Muscle of leg (tissue), 11 donors: ENCODE measurements around the gene EMB. TPM values are rescaled to one million over a fixed set of nuclear protein-coding genes. Genes with fewer than 3 reads are reported as not detected.
"Not testable (repeated sequence)": the region's sequence is repeated elsewhere in the genome, so short reads cannot be mapped to it uniquely, and the experiment has no call there.

Experiments used
- DNase-seq: peaks from one replicate; pipeline ENCODE4 v3.0.0; 2013
- H3K27ac ChIP-seq: one replicate; pipeline ENCODE4 v1.5.1; 2013; ENCODE audit warnings: mild to moderate bottlenecking, low read length, control low read depth
- H3K27me3 ChIP-seq: one replicate; pipeline ENCODE4 v1.6.1; 2013; ENCODE audit warnings: low read length; ENCODE audit not compliant: control insufficient read depth, insufficient read depth
- H3K36me3 ChIP-seq: one replicate; pipeline ENCODE4 v1.6.1; 2013; ENCODE audit warnings: low read length; ENCODE audit not compliant: control insufficient read depth, insufficient read depth
- H3K4me1 ChIP-seq: one replicate; pipeline ENCODE4 v1.6.1; 2013; ENCODE audit warnings: low read length; ENCODE audit not compliant: control insufficient read depth, insufficient read depth
- H3K4me3 ChIP-seq: one replicate; pipeline ENCODE4 v1.5.1; 2013; ENCODE audit warnings: low read length, control low read depth
- H3K9me3 ChIP-seq: replicated peaks from 2 replicates; pipeline ENCODE4 v1.6.1; 2013; ENCODE audit warnings: low read depth, low read length; ENCODE audit not compliant: control insufficient read depth
- WGBS: methylation state at CpG from one replicate; pipeline ENCODE4 v1.1.5; 2013; ENCODE audit warnings: missing lambda C conversion rate; ENCODE audit not compliant: insufficient coverage; 5-methylcytosine and 5-hydroxymethylcytosine counted together
- polyA plus RNA-seq, 8 donors: library from polyadenylated mRNA; unstranded; fragments of 120-200 nt; gene quantifications; one replicate each; pipeline versions ENCODE4 v1.2.1 to v1.2.3, GENCODE V29; 2013; ENCODE audit warnings: inconsistent platforms in 1 of 8, low replicate concordance in 1 of 8; ENCODE audit not compliant: insufficient read length in 8 of 8, insufficient read depth in 1 of 8
- total RNA-seq: library from RNA; stranded (reverse); fragments of 120-200 nt; gene quantifications from one replicate; pipeline ENCODE4 v1.2.4, GENCODE V29; 2013

The EMB gene
- total and polyA plus RNA-seq, 9 donors, result 2.3 to 5.9 (median 3.2) TPM

DNA sequence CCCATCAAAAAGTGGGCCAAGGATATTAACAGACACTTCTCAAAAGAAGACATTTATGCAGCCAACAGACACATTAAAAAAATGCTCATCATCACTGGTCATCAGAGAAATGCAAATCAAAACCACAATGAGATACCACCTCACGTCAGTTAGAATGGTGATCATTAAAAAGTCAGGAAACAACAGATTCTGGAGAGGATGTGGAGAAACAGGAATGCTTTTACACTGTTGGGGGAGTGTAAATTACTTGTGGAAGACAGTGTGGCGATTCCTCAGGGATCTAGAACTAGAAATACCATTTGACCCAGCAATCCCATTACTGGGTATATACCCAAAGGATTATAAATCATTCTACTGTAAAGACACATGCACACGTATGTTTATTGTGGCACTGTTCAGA, 48.8 kb downstream of the EMB start:
- DNase-seq, H3K27ac ChIP-seq, H3K4me3 ChIP-seq, H3K36me3 ChIP-seq, H3K27me3 ChIP-seq, H3K9me3 ChIP-seq, H3K4me1 ChIP-seq: not testable (repeated sequence)
- no CpG with 5 or more reads among the region's 3 CpGs for WGBS

DNA sequence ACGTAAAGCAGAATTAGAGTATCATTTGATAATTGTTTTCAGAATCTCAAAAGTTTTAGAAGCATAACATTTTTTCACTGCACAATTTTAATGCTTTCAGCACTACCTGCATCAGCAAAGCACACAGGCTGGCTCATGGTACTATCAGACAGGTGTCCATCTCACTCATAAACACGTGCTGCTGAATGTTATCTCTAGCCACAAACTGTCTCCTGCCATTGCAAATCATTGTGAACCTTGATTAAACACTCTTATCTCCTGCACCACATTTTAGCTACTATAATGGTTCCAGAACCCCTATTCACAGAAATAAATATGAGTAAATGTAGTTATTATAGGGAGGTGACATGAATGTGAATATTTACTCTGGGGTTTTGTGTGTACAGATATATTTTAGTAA, 56.7 kb downstream of the EMB start:
- not testable (repeated sequence) for H3K4me1 ChIP-seq, H3K4me3 ChIP-seq, H3K27ac ChIP-seq, H3K9me3 ChIP-seq, DNase-seq, H3K36me3 ChIP-seq, H3K27me3 ChIP-seq
- WGBS, result no CpG with 5 or more reads among the region's 2 CpGs

DNA sequence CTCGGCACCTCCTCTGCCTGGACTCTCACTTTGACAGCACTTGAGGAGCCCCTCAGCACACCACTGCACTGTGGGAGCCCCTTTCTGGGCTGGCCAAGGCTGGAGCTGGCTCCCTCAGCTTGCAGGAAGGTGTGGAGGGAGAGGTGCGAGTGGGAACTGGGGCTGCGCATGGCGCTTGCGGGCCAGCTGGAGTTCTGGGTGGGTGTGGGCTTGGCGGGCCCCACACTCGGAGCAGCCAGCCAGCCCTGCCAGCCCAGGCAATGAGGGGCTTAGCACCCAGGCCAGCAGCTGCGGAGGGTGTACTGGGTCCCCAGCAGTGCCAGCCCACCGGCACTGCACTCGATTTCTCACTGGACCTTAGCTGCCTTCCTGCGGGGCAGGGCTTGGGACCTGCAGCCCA, 64.4 kb downstream of the EMB start:
- H3K4me3 ChIP-seq, H3K27me3 ChIP-seq, H3K9me3 ChIP-seq, H3K27ac ChIP-seq, DNase-seq, H3K36me3 ChIP-seq, H3K4me1 ChIP-seq: not testable (repeated sequence)
- 88% methylated on average over 10 of the region's 11 CpGs for WGBS

DNA sequence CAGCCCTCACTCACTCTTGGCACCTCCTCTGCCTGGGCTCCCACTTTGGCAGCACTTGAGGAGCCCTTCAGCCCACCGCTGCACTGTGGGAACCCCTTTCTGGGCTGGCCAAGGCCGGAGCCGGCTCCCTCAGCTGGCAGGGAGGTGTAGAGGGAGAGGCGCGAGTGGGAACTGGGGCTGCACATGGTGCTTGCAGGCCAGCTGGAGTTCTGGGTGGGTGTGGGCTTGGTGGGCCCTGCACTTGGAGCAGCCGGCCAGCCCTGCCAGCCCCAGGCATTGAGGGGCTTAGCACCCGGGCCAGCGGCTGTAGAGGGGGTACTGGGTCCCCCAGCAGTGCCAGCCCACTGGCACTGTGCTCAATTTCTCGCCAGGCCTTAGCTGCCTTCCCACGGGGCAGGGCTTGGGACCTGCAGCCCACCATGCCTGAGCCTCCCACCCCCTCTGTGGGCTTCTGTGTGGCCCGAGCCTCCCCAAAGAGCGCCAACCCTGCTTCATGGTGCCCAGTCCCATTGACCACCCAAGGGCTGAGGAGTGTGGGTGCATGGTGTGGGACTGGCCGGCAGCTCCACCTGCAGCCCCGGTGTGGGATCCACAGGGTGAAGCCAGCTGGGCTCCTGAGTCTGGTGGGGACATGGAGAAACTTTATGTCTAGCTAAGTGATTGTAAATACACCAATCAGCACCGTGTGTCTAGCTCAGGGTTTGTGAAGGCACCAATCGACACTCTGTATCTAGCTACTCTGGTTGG, 71.6 kb downstream of the EMB start:
- H3K4me3 ChIP-seq, H3K4me1 ChIP-seq, H3K27ac ChIP-seq, DNase-seq, H3K36me3 ChIP-seq, H3K27me3 ChIP-seq: not testable (repeated sequence)
- 87% methylated on average over 15 of the region's 16 CpGs for WGBS
- H3K9me3 ChIP-seq, result peaks cover 23% of the 10 kb centered on the region

DNA sequence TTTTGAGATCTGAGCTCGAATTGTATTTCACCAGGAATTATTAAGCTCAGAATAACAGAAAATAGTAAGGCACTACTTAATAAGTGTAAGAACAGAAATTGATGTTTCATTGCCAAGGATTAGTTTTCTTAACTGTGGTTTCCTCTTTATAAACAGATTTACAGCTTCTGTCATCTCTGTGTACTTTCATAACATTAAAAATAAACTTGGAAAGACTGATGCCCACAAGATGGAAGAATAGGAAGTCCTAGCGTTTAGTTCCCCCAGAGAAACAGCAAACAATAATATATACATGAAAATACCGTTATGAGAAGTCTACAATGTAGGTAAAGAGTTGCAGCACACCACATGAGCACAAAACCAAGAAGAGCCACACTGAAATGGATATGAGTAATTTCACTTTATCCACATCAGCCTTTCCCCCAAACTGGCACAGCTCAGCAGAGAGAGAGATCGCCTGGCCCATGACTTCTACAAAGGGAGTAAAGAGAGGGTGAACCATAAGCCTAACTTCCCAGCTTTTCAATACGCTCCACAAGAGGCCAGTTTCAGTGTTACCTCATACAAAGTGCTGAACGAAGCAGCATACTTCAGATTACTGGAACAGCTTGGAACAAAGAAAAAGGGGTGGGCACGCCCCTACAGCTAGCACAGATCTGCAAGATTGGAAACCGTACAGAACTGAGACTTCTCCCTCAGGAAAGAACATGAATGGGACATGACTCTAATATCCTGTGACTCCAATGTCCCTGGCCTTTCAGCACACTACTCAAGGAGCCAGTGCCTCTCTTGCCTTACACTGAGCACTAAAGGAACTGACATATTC, 75.4 kb downstream of the EMB start:
- DNase-seq, result no peak
- H3K27ac ChIP-seq, result no peak overlapping the region

DNA sequence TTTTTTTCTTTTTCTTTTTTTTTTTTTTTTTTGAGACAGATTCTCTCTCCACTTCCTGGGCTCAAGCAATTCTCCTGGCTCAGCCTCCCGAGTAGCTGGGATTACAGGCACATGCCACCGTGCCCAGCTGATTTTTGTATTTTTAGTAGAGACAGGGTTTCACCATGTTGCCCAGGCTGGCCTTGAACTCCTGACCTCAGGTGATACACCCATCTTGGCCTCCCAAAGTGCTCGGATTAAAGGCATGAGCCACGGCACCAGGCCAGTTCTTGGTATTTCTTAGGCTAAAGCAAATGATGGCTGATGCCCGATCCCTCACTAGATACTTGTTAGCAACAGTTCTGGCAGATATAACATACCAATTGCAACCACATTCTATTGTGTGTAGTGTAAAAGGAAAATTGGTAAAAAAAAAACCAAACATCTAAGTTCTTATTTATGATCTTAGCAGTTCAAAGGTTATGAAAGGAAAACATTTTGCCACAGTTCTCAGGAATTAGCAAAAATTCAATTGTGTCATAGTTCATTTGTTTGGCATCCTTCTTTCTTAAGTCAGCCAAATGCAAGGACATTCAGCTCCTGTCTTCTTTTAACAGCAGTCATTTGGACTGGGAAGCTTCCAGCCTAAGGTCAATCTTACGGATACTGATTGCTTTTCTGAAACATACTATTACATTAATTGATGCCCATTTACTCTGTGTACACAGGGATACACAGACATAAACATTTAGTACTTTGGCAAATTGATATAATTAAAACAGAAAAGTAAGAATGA, 76.4 kb downstream of the EMB start:
- 80% methylated on average over 2 of the region's 6 CpGs for WGBS
- H3K4me3 ChIP-seq, H3K36me3 ChIP-seq, H3K27me3 ChIP-seq, H3K4me1 ChIP-seq, H3K27ac ChIP-seq, DNase-seq: not testable (repeated sequence)
- H3K9me3 ChIP-seq, result peaks cover 14% of the 10 kb centered on the region

More for the DNA sequence above, 75.4 kb downstream of the EMB start:
- 56% methylated on average over 3 of the region's 8 CpGs for WGBS
- Histone ChIP-seq H3K36me3 (no peaks in the 10 kb centered on the region), H3K4me1 (no peaks in the 10 kb centered on the region), H3K27me3 (no peaks in the 10 kb centered on the region), H3K4me3 (no peak overlapping the region), H3K9me3 (peaks cover 16% of the 10 kb centered on the region)

DNA sequence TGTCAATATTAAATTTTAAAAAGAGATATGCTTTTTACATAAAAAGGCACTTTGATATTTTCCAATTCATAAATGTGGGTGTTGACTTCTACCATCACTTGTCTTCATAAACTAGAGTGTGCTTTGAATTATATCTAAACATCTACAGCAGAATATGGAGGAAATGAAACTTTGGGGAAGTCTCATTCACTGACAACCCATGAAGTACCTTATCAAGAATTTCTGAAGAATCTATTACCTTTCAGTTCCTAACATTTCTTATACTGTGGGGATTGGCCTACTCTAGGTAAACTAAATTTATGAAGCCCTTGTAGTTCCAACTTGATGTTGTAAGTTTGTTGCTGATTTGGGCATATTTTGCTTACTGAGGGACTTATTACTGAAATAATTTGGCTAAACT, 81.9 kb downstream of the EMB start:
- no peaks in the 10 kb centered on the region for H3K36me3 ChIP-seq
- H3K27ac ChIP-seq, result no peak overlapping the region
- no peaks in the 10 kb centered on the region for H3K27me3 ChIP-seq
- DNase-seq, result no peak
- H3K9me3 ChIP-seq, result peaks cover 14% of the 10 kb centered on the region
- no peak overlapping the region for H3K4me3 ChIP-seq
- no peaks in the 10 kb centered on the region for H3K4me1 ChIP-seq

DNA sequence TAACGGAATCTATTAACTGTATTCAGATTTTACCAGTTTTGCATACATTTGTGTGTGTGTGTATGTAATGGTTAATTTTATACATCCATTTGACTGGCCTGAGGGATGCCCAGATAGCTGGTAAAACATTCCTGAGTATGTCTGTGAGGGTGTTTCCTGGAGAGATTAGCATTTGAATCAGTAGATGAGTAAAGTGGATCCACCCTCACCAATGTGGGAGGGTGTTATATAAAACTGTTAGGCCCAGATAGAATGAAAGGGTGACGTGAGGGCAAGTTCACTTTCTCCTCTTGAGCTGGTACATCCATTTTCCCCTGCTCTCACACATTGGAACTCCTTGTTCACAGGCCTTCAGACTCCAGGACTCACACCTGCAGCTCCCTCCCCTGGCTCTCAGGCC, 88.7 kb downstream of the EMB start:
- WGBS, result no CpG with 5 or more reads among the region's 2 CpGs
- H3K27ac ChIP-seq, result no peak overlapping the region
- peaks cover 13% of the 10 kb centered on the region for H3K9me3 ChIP-seq
- H3K36me3 ChIP-seq, result no peaks in the 10 kb centered on the region
- no peaks in the 10 kb centered on the region for H3K27me3 ChIP-seq
- H3K4me1 ChIP-seq, result no peaks in the 10 kb centered on the region
- DNase-seq, result no peak
- H3K4me3 ChIP-seq, result no peak overlapping the region
